CD4-positive, alpha-beta T cell treated with Interleukin-15 for 4 hours (primary cell): ENCODE data around the gene COQ8A.

Experiments used
- DNase-seq: peaks from one replicate; pipeline ENCODE4 v3.0.0-alpha.2; 2020; ENCODE audit warnings: low spot score

Gene COQ8A

DNA sequence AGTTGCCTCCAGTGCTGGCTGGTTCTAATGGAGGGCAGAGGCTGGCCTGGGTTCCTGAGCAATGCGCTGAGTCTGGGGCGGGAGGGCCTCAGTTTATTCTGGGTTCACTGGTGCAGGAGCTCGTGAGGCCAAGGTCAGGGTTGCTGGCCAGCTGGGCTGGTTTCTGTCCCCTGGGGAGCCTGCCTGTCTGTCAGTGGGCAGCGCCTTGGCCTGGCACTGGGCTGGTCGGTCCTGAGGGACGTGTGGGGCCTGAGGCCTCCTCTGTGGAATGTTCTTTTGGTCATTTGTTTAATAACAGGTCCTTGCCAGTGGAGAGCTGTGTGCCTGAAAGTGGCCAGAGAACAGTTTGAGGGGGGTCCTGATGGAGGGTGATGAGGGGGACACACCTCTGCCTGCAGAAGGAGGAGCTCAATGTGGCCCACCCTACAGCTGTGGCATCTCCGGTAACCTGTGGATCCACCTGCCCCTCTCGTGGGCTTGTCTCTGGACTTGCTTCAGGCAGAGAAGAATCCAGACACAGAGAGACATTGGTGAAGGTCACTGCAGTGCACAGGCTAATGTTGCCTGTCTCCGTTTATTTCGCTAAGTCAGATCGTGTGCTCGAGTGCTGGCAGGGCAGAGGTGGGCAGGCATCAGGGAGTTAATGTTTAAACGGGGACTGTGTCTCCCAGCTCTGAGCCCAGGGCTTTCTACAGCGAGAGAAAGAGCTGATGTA lies 34.6 kb downstream of the COQ8A start:
- no peak for DNase-seq

DNA sequence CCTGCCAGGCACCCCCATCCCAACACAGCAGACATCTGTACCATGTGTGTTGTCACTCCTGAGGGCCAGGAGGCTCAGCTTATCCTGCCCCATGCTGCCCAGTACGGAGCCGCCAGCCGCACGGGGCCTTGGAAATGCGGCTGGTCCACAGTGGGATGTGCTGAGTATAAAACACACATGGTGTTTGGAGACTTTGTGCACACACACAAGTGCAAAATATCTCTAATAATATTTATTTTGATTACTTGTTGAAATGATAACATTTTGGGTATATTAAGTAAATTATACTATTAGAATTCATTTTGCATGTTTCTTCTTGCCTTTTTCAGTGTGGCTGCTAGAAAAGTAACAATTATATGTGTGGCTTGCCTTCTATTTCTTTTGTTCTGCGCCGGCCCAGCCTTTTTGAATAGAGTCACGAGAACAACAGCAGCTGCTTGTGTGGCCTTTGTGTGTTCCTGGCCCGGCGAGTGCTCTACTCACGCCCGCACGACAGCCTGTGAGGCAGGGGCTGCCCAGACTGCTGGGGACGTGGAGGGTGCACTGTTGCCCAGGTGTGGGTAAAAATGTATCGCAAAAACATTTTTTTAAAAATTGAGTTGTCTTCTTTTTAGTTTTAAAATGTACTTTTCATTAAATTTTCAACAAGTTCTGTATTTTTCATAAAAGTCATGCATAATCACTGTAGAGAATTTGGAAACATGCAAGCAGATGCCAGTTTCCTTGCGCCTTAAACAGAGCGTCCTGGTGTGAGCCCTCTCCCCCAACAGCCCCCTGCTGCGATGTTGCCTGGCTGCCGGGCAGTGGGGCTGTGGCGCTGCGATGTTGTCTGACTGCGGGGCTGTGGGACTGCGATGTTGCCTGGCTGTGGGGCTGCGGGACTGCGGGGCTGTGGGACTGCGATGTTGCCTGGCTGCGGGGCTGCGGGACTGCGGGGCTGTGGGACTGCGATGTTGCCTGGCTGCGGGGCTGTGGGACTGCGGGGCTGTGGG lies 35.5 kb downstream of the COQ8A start:
- DNase-seq, result no peak

DNA sequence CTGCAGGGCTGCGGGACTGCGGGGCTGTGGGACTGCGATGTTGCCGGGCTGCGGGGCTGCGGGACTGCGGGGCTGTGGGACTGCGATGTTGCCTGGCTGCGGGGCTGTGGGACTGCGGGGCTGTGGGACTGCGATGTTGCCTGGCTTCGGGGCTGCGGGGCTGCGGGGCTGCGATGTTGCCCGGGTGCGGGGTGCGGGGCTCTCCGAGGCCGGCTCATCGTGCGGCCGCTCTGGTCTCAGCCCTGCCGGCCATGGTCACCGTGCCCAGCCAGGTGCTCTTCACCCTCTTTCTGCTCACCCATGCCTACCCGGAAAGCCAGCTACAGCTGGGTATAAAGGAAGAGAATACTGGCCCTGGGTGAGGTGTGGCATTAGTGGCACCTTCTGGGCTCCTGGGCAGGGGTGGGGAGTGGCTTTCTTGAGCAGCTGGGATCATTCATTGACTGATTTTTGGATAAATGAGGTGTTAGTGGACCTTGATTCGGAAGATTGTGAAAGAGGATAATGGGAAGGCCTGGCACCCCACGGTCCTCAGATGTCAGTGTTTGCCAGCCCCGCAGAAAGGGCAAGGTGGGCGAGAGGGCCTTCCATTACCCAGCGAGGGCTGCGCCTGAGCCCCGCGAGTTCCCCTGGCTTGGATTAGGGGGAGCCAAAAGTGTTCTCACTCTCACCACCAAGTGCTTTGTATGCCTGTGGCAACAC lies 36.3 kb downstream of the COQ8A start:
- no peak for DNase-seq

DNA sequence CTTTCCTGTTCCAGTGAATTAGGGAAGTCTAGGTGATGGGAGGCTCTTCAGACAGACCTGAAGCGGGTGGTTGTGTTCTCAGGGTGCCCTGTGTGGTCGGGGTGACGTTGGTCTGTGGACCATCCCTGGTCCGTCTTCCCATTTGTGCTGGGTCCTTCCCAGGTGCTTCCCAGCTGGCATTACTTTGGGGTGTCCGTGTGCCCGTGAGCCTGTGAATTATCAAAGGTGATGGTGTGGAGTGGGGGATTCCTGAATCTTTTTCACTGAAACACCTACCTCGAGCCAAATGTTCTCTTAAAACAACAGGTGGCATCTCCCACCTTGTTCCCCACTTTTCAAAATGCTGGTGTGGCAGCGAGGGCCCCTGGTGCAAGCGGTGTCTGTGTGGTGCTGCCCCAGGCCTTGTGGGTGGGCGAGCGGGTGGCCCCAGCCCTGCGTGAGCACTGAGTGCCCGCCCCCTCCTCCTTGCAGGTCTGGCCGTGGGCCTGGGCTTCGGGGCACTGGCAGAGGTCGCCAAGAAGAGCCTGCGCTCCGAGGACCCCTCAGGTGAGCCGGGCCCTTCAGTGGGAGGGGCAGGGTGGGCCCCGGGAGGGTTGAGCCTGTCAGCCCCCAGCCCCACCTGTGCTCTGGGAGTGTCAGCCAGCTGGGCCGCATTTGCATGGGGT lies 37.0 kb downstream of the COQ8A start:
- DNase-seq, result no peak

DNA sequence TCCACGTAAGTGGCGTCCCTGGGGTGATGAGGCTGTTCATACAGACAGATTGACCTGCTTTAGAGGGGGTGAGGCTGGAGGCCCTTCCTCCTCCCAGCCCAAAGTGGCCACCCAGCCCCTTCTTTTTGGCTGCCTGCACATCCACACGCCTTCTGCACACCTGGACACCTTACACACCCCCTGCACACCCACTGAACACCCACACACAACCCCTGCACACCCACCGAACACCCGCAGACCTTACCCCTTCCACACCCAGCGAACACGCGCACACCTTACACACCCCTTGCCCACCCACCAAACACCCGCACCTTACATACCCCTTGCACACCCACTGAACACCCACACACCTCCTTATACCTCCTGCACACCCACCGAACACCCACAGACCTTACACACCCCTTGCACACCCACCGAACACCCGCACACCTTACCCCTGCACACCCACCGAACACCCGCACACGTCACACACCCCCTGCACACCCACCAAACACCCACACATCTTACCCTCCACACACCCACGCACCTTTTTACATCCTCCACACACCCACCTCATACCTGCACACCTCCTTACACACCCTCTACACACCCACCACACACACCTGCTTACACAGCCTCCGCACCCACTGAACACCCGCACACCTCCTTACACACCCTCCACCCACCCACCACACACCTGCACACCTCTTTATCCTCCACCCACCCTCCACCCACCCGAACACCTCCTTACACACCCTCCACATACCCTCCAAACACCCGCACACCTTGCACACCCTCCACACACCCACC lies 37.7 kb downstream of the COQ8A start:
- no peak for DNase-seq

DNA sequence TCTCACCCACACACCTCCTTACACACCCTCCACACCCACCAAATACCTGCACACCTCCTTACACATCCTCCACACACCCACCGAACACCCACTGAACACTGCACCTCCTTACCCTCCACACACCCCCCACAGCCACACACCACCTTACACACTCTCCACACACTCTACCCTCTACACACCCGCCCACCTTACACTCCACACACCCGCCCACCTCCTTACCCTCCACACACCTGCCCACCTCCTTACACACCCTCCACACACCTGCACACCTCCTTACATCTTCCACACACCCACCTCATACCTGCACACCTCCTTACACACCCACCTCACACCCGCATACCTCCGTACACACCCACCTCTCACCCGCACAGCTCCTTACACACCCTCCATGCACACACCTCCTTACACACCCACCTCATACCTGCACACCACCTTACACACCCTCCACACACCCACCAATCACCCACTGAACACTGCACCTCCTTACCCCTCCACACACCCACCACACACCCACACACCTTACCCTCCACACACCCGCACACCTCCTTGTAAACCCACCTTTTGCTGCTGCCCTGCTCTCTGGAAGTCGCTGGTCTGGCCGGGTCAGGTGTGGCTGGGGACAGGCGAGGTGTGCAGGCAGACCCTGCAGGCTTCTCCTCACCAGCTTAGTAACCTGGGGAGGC lies 38.5 kb downstream of the COQ8A start:
- DNase-seq, result no peak

DNA sequence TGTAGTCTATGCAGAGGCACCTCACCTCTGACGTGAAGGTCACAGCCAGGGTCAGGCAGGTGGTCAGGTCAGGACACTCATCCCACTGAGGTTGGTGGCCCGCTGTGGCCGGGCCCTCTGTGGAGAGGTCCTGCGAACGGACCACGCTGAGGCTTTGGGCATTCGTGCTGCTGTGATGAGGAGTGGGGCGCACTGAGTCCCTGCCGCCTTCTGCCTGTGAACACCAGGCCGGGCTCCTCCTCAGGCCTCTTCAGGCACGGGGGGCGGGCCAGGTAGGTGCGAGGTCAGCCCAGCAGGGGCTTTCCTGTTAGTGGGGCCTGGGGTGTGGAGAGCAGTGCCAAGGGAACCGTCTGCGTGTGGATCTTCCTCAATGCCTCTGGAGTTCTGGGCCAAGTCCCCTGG lies 39.0 kb downstream of the COQ8A start:
- no peak for DNase-seq

DNA sequence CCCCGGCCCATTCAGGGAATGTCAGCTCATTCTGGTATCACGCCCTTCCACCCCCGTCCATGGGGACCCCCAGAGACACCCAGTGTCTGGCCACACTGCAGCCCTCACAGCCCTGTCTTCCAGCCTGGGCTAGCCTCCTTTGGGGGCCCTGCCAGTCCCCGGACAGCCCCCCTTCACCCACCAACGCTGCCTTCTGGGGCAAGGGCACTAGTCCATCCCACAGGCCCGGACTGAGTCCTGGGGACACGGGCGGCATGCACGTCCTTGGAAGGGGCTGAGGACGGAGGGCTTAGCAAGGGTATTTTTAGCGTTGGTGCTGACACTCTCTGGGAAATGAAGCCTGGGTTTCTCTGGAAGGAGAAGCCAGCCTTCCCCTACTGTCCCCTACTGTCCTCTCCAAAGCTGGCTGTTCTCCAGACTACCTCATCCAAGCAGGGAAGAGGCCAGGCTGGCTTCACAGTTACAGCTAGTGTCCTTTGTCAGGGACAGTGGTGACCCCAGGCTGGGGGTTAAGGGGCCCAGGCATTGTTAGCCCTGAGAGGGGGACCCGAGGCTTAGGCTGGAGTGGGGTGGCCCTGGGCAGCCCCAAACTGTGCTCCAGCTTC lies 39.5 kb downstream of the COQ8A start:
- no peak for DNase-seq

DNA sequence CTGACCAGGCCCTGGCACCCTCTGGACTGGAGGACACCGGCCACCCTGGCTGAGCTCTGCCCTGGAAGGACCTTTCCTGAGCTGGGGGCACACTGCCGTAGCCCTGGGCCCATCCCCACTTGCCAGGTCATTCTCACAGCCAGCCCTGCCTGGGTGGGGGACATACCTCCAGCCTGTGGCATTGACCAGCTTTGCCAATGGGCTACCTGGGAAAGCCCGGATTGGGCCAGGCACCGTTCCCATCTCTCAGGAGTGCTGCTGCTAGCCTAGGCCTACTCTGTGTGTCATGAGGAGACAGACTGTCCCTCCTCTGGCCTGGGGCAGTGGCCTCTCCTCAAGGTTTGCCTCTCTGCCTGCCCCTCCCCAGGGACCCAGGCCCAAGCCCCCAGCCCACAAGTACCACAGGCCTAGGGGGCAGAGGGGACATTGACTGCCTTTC lies 40.0 kb downstream of the COQ8A start:
- no peak for DNase-seq

DNA sequence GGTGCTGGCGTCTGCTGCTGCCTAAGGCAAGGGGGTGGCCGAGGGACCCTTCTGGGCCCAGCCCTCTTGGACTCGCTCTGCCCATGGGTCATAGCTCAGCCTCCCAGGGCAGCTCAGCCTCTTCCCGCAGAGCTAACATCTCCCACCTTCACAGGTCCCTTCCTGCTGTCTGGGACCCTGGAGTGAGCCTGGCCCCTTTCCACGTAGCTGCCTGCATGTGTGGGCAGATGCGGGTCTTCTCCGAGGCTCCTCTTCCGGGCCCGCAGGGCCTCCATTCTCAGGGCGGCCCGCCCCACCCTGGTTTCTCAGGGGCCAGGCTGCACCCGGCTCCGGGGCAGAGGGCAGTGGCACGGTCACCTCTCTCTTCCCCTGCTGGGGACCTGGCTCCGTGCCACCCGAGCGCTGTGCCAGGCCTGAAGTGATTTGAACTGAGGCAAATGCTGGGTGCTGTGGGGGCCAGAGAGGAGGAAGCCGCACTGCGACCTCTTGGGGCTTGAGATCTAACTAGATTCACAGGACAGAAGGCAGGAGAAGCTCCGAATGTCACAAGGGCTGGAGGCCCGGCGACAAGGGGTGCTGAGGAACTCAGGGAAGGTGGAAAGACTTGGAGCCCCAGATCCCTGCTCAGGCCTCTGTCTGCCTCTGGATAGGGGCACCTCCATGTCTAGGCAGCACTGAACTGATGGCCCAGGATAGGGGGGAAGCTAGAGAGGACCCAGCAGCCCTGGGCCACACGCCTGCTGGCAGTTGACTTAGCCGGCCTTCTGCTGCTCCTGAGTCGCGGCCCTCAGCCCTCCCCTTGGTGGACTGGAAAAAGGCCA lies 40.7 kb downstream of the COQ8A start:
- no peak for DNase-seq

DNA sequence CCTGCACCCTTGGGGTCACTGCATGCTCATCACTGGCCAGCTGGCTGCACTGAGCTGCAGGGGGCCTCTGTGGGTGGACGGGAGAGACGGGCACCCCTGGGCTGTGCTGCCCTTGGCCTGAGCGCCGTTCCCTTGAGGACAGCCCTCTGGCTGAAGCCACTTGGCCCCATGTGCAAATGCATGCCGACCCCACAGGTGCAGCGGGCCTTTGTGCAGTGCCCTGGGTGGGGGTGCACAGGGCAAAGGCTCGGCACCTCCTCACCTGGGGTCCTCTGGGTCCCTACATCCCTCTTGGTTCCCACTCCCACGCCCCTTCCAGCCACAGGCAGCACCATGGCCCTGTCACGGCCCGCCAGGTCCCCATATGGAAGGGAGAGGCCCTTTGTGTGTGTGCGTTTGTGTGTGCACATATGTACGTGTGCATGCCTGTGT lies 41.3 kb downstream of the COQ8A start:
- DNase-seq, result no peak

DNA sequence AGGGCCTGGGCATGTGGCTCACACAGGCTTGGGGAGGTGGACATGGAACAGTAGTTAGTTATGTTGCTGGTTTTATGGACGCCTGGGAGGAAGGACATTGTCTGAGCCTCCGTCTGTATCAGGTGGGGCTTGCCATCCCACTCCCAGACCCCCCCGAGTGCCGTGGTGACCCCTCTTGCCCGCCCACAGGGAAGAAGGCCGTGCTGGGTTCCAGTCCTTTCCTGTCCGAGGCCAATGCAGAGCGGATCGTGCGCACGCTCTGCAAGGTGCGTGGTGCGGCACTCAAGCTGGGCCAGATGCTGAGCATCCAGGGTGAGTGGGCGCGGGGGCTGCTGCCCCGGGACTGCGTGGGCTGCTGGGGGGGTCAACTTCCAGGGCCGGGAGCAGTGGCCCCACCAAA lies 41.7 kb downstream of the COQ8A start:
- DNase-seq, result no peak

DNA sequence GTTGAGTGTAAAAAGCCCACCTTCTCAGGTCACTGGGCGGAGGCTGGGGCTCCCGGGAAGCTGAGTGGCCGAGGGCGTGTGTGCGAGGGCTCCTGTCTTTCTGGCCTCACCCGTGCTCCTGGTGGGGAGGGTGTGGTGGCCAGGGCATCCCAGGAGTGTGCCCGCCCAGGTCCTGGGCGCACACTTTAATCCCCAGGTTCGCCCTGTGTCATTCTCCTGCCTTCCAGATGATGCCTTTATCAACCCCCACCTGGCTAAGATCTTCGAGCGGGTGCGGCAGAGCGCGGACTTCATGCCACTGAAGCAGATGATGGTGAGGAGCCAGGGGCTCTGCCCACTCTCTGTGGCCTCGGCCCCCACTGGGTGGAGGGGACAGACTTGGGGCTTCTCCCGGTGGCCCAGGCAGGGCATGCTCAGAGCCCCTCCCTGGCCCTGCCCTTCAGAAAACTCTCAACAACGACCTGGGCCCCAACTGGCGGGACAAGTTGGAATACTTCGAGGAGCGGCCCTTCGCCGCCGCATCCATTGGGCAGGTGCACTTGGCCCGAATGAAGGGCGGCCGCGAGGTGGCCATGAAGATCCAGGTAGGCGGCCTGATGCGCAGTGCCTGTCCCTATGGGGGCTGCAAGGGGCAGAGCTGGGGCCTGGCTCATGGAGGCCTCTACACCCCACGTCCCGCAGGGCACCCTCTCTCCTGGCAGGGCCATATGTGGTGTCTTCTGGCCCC lies 42.5 kb downstream of the COQ8A start:
- no peak for DNase-seq

DNA sequence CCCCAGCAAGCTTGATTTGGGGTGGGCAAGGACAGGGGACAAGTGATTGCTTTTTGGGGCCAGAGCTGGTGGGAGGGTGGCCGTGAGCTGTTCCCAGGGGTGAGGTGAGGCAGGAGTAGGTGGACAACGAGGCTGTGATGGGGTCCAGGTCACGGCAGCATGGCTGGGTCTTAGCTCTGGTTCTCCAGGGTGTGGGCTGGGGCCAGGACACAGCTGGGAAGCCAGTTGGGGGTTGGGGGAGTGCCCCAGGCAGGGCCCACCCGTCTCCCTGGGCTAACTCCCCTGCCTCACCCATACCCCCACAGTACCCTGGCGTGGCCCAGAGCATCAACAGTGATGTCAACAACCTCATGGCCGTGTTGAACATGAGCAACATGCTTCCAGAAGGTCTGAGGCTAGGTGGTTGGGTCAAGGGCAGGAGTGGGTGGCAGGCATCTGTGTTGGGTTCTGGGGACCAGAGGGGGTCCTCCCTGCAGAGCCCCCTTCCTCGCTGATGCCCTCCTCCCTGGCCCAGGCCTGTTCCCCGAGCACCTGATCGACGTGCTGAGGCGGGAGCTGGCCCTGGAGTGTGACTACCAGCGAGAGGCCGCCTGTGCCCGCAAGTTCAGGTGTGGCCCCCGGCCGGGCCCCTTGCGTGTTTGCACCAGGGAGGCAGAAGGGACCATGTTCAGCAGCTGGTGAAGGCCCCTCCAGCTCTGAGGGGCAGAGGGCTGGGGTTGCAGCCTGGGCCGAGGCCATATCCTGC lies 43.3 kb downstream of the COQ8A start:
- no peak for DNase-seq

DNA sequence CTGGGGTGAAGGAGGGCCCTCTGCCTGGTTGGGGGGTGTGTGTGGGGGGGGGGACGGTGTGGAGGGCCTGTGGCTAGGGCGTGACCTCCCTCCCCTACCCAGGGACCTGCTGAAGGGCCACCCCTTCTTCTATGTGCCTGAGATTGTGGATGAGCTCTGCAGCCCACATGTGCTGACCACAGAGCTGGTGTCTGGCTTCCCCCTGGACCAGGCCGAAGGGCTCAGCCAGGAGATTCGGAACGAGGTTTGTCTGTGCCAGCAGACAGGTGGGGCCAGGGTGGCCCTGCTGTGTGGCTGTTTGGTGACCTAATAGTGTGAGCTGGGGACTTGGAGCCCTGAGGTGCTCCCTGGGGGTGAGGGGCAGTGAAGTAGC lies 43.9 kb downstream of the COQ8A start:
- no peak for DNase-seq

DNA sequence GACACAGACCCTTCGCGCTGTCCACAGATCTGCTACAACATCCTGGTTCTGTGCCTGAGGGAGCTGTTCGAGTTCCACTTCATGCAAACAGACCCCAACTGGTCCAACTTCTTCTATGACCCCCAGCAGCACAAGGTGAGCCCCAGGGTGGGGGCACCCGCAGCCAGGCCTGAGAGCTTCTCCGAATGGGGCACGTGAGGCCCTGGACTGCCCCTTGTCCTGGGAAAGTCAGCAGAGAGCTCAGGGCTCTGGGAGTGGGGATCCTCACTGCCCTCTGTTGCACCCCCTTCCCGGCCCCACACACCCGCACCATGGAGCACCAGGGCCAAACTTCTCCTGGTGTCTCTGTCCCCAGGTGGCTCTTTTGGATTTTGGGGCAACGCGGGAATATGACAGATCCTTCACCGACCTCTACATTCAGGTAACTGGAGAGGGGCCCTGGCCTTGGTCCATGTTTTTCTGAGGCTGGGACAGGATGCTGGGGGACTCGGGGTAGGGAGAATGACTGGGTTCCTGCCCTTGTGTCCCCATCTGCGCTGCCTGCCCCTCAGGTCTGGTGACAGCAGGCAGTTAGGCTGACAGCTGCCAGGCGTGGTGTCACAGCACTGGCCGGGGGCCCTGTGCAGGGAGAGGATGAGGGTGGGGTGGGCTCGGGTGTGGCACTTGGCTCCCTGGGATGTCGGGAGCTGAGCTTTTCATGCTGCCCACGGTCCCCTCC lies 44.6 kb downstream of the COQ8A start:
- DNase-seq, result no peak

DNA sequence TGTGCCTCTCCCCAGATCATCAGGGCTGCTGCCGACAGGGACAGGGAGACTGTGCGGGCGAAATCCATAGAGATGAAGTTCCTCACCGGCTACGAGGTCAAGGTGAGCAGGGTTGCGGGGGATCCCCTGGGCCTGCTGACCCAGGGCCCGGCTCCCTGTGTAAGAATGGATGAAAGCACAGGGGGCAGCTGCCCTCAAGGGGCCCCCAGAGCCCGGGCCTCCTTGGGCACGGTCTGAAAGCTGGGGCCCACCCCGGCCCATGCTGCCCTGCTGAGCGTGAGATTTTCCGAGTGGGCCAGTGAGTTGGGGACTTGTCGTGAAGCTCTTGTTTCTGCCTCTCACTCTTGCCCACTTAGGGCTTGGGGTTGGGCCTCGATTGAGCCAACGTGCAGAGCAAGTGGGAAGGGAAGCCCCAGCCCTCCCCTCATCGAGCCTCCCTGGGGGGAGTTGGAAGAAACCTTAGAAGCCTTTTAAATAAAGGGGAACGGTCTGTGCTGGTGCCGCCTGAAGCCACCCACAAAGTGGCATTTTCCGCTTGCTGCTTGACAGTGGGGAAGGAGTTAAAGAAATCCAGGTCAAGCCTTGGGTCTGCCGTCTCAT lies 45.2 kb downstream of the COQ8A start:
- DNase-seq, result no peak
